Measurements from ENCODE around the gene F2.

DNA sequence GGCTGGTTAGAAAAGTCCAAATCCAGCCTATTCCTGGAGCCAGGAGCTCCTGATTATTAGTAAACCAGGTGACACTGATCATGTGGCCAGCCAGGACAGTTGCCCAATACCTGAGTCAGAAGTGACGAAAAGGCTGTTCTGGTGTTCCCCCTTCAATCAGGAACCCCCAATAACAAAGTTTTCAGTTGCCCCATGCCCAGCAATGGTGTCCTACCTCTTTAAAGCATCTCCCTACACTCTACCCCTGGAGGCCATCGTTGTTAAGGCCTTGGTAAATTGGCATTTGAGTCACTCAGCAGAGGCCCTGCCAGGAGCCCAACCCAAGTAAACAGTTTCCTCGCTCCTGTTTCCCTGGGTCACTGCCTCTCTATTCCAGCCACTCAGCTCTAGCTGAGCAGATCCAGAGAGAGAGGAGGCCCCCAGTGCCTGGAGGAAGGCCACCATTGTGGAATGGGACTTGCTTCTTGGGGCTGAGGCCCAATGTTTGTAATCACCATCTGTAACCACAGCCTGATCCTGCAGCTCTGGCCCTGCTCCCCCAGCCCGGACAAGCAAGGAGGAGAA, 43.6 kb upstream of the F2 start:
- TF ChIP-seq, protein P1, sequence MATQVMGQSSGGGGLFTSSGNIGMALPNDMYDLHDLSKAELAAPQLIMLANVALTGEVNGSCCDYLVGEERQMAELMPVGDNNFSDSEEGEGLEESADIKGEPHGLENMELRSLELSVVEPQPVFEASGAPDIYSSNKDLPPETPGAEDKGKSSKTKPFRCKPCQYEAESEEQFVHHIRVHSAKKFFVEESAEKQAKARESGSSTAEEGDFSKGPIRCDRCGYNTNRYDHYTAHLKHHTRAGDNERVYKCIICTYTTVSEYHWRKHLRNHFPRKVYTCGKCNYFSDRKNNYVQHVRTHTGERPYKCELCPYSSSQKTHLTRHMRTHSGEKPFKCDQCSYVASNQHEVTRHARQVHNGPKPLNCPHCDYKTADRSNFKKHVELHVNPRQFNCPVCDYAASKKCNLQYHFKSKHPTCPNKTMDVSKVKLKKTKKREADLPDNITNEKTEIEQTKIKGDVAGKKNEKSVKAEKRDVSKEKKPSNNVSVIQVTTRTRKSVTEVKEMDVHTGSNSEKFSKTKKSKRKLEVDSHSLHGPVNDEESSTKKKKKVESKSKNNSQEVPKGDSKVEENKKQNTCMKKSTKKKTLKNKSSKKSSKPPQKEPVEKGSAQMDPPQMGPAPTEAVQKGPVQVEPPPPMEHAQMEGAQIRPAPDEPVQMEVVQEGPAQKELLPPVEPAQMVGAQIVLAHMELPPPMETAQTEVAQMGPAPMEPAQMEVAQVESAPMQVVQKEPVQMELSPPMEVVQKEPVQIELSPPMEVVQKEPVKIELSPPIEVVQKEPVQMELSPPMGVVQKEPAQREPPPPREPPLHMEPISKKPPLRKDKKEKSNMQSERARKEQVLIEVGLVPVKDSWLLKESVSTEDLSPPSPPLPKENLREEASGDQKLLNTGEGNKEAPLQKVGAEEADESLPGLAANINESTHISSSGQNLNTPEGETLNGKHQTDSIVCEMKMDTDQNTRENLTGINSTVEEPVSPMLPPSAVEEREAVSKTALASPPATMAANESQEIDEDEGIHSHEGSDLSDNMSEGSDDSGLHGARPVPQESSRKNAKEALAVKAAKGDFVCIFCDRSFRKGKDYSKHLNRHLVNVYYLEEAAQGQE (IDR thresholded peaks at IDR 0.05; ENCODE audit: insufficient replicate concordance, low read depth), result no peak
- TF ChIP-seq, protein P2, sequence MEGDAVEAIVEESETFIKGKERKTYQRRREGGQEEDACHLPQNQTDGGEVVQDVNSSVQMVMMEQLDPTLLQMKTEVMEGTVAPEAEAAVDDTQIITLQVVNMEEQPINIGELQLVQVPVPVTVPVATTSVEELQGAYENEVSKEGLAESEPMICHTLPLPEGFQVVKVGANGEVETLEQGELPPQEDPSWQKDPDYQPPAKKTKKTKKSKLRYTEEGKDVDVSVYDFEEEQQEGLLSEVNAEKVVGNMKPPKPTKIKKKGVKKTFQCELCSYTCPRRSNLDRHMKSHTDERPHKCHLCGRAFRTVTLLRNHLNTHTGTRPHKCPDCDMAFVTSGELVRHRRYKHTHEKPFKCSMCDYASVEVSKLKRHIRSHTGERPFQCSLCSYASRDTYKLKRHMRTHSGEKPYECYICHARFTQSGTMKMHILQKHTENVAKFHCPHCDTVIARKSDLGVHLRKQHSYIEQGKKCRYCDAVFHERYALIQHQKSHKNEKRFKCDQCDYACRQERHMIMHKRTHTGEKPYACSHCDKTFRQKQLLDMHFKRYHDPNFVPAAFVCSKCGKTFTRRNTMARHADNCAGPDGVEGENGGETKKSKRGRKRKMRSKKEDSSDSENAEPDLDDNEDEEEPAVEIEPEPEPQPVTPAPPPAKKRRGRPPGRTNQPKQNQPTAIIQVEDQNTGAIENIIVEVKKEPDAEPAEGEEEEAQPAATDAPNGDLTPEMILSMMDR (IDR thresholded peaks at IDR 0.05; ENCODE audit: insufficient read depth, low read length), result no peak
- TF ChIP-seq POLR2AphosphoS5 (IDR thresholded peaks at IDR 0.05; ENCODE audit: low read depth), result no peak
- no peak for TF ChIP-seq GABPA (IDR thresholded peaks at IDR 0.05; ENCODE audit: low read depth)
- no peak for TF ChIP-seq SPI1 (IDR thresholded peaks at IDR 0.05; ENCODE audit: borderline replicate concordance, low read depth)
